CD4-positive, alpha-beta T cell treated with Interleukin-6 at 100 ng/mL for 8 hours (primary cell): ENCODE measurements around the gene TAL1.

Source experiments
- DNase-seq: peaks from one replicate; pipeline ENCODE4 v3.0.0-alpha.2; 2020; ENCODE audit warnings: mixed read lengths, low spot score

TAL1 gene

GRCh38 chr1:47229886-47230691 lies 1.9 kb downstream of the TAL1 start:
- DNase-seq: no peak

DNA sequence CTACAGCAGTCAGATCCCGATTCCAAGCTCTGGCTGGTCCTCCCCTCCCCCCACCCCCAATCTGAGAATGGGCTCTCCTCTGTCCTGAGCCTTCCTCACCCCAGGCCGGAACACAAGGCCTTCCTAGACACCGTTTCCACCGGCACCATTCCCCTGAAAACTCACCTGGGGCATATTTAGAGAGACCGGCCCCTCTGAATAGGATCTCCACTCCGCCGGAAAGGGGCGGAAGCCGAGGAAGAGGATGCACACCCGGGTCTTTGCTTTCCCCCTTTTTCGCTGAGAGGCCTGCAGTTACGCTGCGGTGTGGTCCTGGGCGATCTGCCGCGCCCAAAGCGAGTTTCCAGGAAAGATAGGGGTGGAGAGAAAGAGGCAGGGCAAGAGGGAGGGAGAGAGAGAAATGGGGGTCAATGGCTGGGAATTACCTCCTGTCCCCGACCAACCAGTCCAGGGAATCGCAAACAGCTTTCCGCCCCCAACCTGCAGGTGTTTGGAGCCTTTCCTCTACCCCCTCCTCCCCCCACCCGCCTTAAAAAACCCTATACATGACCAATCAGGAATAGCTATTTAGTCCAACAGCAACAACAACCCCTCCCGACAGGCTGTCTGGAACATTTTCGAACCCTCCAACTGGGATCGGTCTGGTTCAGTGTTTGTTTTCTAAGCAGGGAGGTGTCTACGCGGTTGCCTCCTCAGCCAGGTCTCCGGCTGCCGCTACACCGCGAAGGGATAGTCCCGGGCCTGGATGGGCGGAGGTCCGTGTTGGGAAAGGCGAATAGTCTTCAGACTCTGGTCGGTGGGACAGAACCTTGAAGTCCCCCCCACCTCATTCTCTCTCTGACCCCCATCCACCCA lies 2.8 kb downstream of the TAL1 start:
- DNase-seq: no peak

DNA sequence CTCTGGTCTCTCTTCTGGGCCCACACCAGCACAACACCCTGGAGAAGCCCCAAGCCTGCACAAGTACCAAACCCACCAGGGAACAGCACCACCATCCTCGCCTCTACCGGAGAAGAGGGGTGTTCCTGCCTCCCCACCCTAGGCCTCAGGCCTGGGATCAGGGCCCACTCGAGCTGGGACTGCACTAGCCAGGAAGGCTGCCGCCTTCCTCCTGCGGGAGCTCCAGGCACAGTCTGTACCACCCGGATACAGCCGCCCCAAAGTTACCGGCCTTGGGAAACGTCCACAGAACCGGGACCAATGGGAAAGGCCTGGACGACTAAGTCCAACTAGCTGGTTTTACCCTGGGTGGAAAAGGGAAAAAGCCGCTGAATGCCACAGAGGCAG lies 3.4 kb downstream of the TAL1 start:
- no peak for DNase-seq

- DNase-seq: no peak
Observed at GRCh38 chr1:47227341-47228232, 4.4 kb downstream of the TAL1 start.

GRCh38 chr1:47226839-47227215 lies 5.2 kb downstream of the TAL1 start:
- DNase-seq: no peak

DNA sequence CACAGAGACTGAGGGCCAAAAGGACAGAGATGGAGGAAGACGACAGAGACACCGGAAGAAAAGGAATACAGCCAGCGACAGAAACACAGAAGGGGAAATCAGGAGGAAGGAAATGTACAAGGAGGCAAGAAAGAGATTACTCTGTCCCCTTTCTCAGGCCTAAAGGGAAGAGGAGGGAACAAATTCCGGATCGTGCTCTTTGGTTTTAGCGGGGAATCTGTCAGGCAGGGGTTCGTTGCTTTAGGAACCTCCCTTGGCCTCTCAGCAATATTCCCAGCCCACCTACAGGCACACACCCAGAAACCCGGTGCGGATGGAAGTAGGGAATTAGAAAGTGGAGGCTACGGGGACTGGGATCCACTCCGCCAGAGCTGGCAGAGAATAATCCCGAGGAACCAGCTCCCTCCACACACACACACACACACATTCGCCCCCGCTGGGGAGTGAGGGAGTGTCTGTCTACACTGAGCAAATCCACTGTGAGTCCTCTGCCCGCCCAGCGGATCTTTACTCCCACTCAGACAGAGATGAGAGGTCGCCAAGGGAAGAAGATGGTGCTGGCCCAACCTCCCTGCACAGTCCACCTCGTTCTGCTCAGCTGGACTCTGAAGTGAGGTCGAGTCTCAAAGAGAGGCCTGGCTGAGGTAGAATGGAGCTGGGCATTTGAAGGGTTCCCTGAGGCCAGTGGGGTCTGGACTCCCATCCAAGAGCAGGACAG lies 5.7 kb downstream of the TAL1 start:
- DNase-seq: no peak

- DNase-seq: no peak
Observed at GRCh38 chr1:47225430-47226100, 6.5 kb downstream of the TAL1 start.

DNA sequence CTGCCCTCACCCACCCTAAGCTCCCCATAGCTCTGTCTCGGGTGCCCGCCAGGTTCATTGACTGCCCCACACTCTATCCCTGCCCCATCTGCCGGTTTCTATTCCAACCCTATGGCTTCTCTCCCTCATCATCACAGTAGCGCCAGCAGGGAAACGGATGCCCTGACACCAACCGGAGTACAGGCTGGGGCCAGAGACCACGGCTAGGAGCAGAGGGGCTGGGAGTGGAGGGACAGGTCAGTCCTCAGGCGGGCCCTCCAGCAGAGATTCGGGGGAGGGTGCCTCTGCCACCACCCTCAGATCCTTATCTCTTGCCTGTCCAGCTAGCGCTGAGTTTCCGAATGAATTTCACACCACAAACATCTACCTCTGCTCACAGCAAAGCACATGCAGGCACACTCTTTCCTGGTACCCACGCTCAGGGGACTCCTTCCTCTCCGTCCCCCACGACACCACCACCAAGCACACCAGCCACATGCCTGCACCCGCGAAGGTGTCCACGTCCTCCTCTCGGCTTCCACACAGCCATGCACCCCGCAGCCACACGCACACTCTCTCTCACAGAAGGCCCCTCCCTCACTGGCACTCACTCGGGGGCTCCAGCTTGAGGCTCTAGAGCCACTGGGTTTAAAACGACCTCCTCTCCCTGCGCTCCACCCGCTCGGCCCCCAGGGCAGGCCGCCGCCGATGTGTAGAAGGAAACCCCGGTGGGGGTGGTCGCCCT lies 7.2 kb downstream of the TAL1 start:
- DNase-seq: no peak

GRCh38 chr1:47223921-47224675 lies 7.9 kb downstream of the TAL1 start:
- no peak for DNase-seq

- no peak for DNase-seq
Observed at GRCh38 chr1:47223174-47223920, 8.7 kb downstream of the TAL1 start.

GRCh38 chr1:47222476-47222875 lies 9.5 kb downstream of the TAL1 start:
- no peak for DNase-seq

DNA sequence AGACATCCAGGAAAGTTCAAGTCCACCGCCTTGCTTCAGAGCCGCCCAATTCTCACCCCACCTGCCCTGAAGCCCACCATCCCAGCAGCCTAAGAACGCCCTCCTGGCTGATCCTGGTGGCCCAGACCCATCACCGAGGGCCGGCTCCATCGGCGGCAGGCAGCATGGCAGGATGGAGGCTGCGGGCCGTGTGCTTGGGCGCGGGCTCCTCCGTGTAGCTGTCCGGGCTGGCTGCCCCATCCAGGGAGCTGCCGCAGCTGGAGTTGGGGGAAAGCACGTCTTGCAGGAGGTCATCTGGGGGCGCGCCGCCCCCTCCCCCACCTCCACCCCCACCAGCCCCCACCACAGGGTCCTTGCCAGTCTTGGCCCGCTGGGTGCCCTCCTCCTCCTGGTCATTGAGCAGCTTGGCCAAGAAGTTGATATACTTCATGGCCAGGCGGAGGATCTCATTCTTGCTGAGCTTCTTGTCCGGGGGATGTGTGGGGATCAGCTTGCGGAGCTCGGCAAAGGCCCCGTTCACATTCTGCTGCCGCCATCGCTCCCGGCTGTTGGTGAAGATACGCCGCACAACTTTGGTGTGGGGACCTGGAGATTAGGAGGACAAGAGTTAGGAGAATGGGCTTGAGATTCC lies 12.3 kb downstream of the TAL1 start:
- DNase-seq: no peak

GRCh38 chr1:47219001-47219400 lies 13.0 kb downstream of the TAL1 start:
- no peak for DNase-seq

DNA sequence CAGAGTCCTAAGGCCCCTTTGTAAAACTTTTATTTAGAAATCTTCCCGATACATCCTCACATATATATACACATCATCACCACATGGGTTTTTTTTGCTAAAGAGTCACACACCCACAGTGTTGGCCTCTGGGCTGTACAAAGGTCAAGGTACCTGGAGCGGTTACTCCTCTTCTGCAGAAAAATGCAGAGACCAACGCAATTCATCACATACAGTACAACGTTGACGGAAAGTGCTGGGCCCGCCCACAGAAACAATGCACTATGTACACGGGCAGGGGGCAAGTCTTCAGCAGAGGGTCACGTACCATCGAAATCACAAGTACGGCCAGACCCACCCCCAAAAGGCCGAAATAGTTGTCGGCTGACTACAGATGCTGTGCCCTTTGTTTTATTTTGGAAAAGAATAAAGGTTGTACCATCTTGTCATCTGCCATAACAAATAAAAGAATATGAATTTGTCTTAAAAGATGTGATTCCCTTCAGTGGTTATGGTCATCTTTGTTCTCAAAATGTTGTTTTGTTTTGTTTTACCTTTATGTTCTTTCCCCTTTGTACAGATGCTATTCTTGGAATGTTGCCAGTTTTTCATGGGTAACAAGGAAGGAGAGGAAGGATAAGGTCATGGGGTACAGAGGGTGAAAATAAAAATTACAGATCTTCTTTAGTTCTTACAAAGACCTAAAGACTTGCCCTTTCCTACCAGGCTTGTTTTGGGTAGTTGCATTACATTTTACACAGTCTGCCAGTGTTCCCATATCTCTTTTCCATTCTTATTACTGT lies 15.6 kb downstream of the TAL1 start:
- DNase-seq: no peak

- DNase-seq: no peak
Observed at GRCh38 chr1:47215713-47216112, 16.3 kb downstream of the TAL1 start.

- no peak for DNase-seq
Observed at GRCh38 chr1:47214549-47214948, 17.5 kb downstream of the TAL1 start.

DNA sequence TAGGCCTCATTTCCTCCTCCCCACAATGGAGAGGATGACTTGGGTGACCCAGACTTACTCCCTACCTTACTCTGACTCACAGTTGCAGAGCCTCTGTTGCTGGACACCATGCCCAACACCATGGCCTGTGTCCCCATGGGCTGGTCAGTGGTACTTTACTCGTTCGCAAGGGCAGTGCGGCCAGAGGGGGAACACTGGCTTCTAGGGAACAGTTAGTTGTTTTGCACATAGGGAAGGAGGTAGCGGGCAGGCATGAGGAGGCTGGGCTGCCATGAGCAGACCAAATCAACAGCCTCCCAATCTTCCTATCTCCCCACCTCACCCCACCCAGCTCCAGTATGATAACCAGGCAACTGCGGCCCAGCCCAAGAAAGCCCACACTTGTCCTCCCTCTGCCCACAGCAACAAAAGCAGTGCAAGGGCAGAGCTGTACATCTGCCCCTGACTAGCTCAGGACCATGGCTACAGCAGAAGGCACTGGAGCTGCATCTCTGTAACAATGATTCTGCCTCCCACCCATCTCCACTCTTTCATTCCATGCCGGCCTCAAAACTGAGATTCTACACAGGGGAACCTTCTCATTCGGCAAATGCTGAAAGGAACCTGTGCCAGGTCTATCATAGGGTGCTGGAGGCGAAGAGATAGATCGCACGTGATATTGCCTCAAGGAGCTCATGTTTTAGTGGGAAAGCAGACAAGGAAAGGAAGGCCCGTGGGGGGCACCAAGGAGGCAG lies 18.6 kb downstream of the TAL1 start:
- DNase-seq: no peak
